ENCODE measurements around the gene NEDD4L. TPM values are rescaled to one million over a fixed set of nuclear protein-coding genes. Genes with fewer than 3 reads are reported as not detected.

NEDD4L gene
- total RNA-seq, 1 experiment from 2014 or later = 57.4 TPM

- TF ChIP-seq CTCF (conservative IDR thresholded peaks at IDR 0.05) = no peak
- TF ChIP-seq EZH2 (IDR thresholded peaks at IDR 0.05; ENCODE audit: low read depth) = no peak
- peaks cover 59% of the 10 kb centered on the region for H3K4me1 ChIP-seq (replicated peaks; ENCODE audit: insufficient read depth)
- H3K4me2 ChIP-seq = peak overlapping the region; percentile 39
- no TSS peak for BruUV-seq (replicated peaks)
- H3K27ac ChIP-seq = peak overlapping the region; percentile 57
- H3K9me2 ChIP-seq (ENCODE audit: insufficient read depth) = no peaks in the 10 kb centered on the region
- no peaks in the 10 kb centered on the region for H3K27me3 ChIP-seq (ENCODE audit: insufficient read depth, low read depth)
- H3K79me2 ChIP-seq (ENCODE audit: low read depth) = peaks cover 93% of the 10 kb centered on the region
- intact Hi-C loops (cut with micrococcal nuclease; ENCODE audit: unreplicated experiment) = no loop called here
- DNase-seq = no peak
- no peak overlapping the region for H3K4me3 ChIP-seq
- no peaks in the 10 kb centered on the region for H3K9me3 ChIP-seq (ENCODE audit: insufficient read depth, low read depth)
- H3K36me3 ChIP-seq (ENCODE audit: low read depth) = 0 out of 2 replicates have a peak, but pooled peaks cover 6% of the 10 kb centered on the region
- H3F3A ChIP-seq (ENCODE audit: insufficient read depth, low read depth) = peaks cover 34% of the 10 kb centered on the region; the same call in 1 of the 2 replicates
- POLR2A ChIA-PET (ENCODE audit: unreplicated experiment) = no interaction called here
- H2AFZ ChIP-seq = no peak overlapping the region
- CTCF ChIA-PET = no interaction called here
- peaks cover 21% of the 10 kb centered on the region for H4K20me1 ChIP-seq (ENCODE audit: insufficient read depth)
These were observed 240.8 kb downstream of the NEDD4L start for GRCh38 chr18:58284699-58285448.

GRCh38 chr18:58285449-58286130 lies 241.6 kb downstream of the NEDD4L start:
- H3K4me2 ChIP-seq = peak overlapping the region; percentile 39
- TF ChIP-seq CTCF (conservative IDR thresholded peaks at IDR 0.05) = no peak
- H3K36me3 ChIP-seq (ENCODE audit: low read depth) = 0 out of 2 replicates have a peak, but pooled peaks cover 6% of the 10 kb centered on the region
- intact Hi-C loops (cut with micrococcal nuclease; ENCODE audit: unreplicated experiment) = no loop called here
- no peak overlapping the region for H2AFZ ChIP-seq
- H3K27me3 ChIP-seq (ENCODE audit: insufficient read depth, low read depth) = no peaks in the 10 kb centered on the region
- peak in 1 of 2 experiments; percentile 66 for DNase-seq
- H3K9me2 ChIP-seq (ENCODE audit: insufficient read depth) = no peaks in the 10 kb centered on the region
- ChIA-PET POLR2A (ENCODE audit: unreplicated experiment) (no interaction called here), CTCF (no interaction called here)
- peaks cover 21% of the 10 kb centered on the region for H4K20me1 ChIP-seq (ENCODE audit: insufficient read depth)
- H3K9me3 ChIP-seq (ENCODE audit: insufficient read depth, low read depth) = no peaks in the 10 kb centered on the region
- H3K79me2 ChIP-seq (ENCODE audit: low read depth) = peaks cover 93% of the 10 kb centered on the region
- H3F3A ChIP-seq (ENCODE audit: insufficient read depth, low read depth) = peaks cover 34% of the 10 kb centered on the region; the same call in 1 of the 2 replicates
- H3K4me3 ChIP-seq = no peak overlapping the region
- peaks cover 66% of the 10 kb centered on the region for H3K4me1 ChIP-seq (replicated peaks; ENCODE audit: insufficient read depth)
- H3K27ac ChIP-seq = peak overlapping the region; percentile 57
- no TSS peak for BruUV-seq (replicated peaks)

GRCh38 chr18:58286632-58287352 lies 242.8 kb downstream of the NEDD4L start:
- H3K79me2 ChIP-seq (ENCODE audit: low read depth) = peaks cover 97% of the 10 kb centered on the region
- H3F3A ChIP-seq (ENCODE audit: insufficient read depth, low read depth) = peaks cover 34% of the 10 kb centered on the region; the same call in 1 of the 2 replicates
- H3K9me3 ChIP-seq (ENCODE audit: insufficient read depth, low read depth) = no peaks in the 10 kb centered on the region
- 0 out of 2 replicates have a peak overlapping the region, but pooled peaks have one; percentile 14 for H3K4me2 ChIP-seq
- no peak overlapping the region for H3K4me3 ChIP-seq
- ChIA-PET POLR2A (ENCODE audit: unreplicated experiment) (interaction anchor here (0.6 kb wide), 1 partner anchor 27 kb away, joined by 8 read pairs; no protein-coding TSS in a partner anchor), CTCF (interaction anchor here (0.7 kb wide), 1 partner anchor 783 kb away, joined by 6 read pairs; no protein-coding TSS in a partner anchor)
- intact Hi-C loops (cut with micrococcal nuclease; ENCODE audit: unreplicated experiment) = no loop called here
- H3K9me2 ChIP-seq (ENCODE audit: insufficient read depth) = no peaks in the 10 kb centered on the region
- no peak for DNase-seq
- H3K36me3 ChIP-seq (ENCODE audit: low read depth) = 0 out of 2 replicates have a peak, but pooled peaks cover 6% of the 10 kb centered on the region
- TF ChIP-seq CTCF (conservative IDR thresholded peaks at IDR 0.05) (no peak), EZH2 (IDR thresholded peaks at IDR 0.05; ENCODE audit: low read depth) (no peak)
- no TSS peak for BruUV-seq (replicated peaks)
- H3K27ac ChIP-seq = no peak overlapping the region
- H3K4me1 ChIP-seq (replicated peaks; ENCODE audit: insufficient read depth) = peaks cover 66% of the 10 kb centered on the region
- no peak overlapping the region for H2AFZ ChIP-seq
- peaks cover 21% of the 10 kb centered on the region for H4K20me1 ChIP-seq (ENCODE audit: insufficient read depth)
- H3K27me3 ChIP-seq (ENCODE audit: insufficient read depth, low read depth) = no peaks in the 10 kb centered on the region

All from PC-9 (cell line).